Neural cell (in vitro differentiated cells): ENCODE data around the gene EBF3. TPM values are rescaled to one million over a fixed set of nuclear protein-coding genes. Genes with fewer than 3 reads are reported as not detected.

Source experiments
- H2AFZ ChIP-seq: fragments of 200-600, 300-800 bp; sonication (generic), shearing (Covaris generic); 2 replicates; pipeline ENCODE4 v1.6.0; 2014; ENCODE audit warnings: low read depth, mild to moderate bottlenecking, antibody characterized with exemption, low read length, moderate library complexity
- H3F3A ChIP-seq: fragments of 200-600 bp; shearing (Covaris generic); 2 replicates; pipeline ENCODE4 v1.6.1; 2016; ENCODE audit warnings: mild to moderate bottlenecking, moderate library complexity, mixed read lengths, antibody characterized with exemption, low read length; ENCODE audit not compliant: insufficient read depth, poor library complexity, severe bottlenecking
- H3K27ac ChIP-seq: fragments of 200-600, 300-800 bp; sonication (generic), shearing (Covaris generic); 2 replicates; pipeline ENCODE4 v1.5.1; 2014; ENCODE audit warnings: mild to moderate bottlenecking, low read length, moderate library complexity
- H3K27me3 ChIP-seq: fragments of 300-800, 200-600 bp; sonication (generic), shearing (Covaris generic); 2 replicates; pipeline ENCODE4 v1.6.0; 2014; ENCODE audit warnings: mild to moderate bottlenecking, low read depth, low read length, moderate library complexity; ENCODE audit not compliant: insufficient read depth
- H3K36me3 ChIP-seq: fragments of 300-800, 200-600 bp; sonication (generic), shearing (Covaris generic); 2 replicates; pipeline ENCODE4 v1.5.1; 2014; ENCODE audit warnings: mild to moderate bottlenecking, antibody characterized with exemption, low read length, moderate library complexity; ENCODE audit not compliant: insufficient read depth
- H3K4me2 ChIP-seq: fragments of 300-800, 200-600 bp; sonication (generic), shearing (Covaris generic); 2 replicates; pipeline ENCODE4 v1.6.0; 2014; ENCODE audit warnings: mild to moderate bottlenecking, low read length
- H3K4me3 ChIP-seq: fragments of 300-800, 200-600 bp; sonication (generic), shearing (Covaris generic); 2 replicates; pipeline ENCODE4 v1.5.1; 2014; ENCODE audit warnings: mild to moderate bottlenecking, low read length, moderate library complexity
- H3K79me2 ChIP-seq: fragments of 200-600 bp; shearing (Covaris generic); replicated peaks from 2 replicates; pipeline ENCODE4 v1.6.0; 2014; ENCODE audit warnings: mild to moderate bottlenecking, low read length, moderate library complexity; ENCODE audit not compliant: insufficient read depth
- H3K9ac ChIP-seq: fragments of 300-800, 200-600 bp; sonication (generic), shearing (Covaris generic); 2 replicates; pipeline ENCODE4 v1.6.1; 2016; ENCODE audit warnings: mild to moderate bottlenecking, low read length, mixed read lengths
- H3K9me2 ChIP-seq: fragments of 200-600 bp; shearing (Covaris generic); 2 replicates; pipeline ENCODE4 v1.6.1; 2016; ENCODE audit warnings: mild to moderate bottlenecking, low read length, mixed read lengths; ENCODE audit not compliant: insufficient read depth
- H3K9me3 ChIP-seq: fragments of 200-600, 300-800 bp; sonication (generic), shearing (Covaris generic); 2 replicates; pipeline ENCODE4 v1.6.1; 2016; ENCODE audit warnings: mild to moderate bottlenecking, mixed run types, low read length, moderate library complexity, mixed read lengths
- H4K20me1 ChIP-seq: fragments of 200-600 bp; shearing (Covaris generic); 2 replicates; pipeline ENCODE4 v1.6.1; 2016; ENCODE audit warnings: mild to moderate bottlenecking, mixed run types; ENCODE audit not compliant: insufficient read depth
- CTCF ChIP-seq: fragments of 450-650 bp; IDR thresholded peaks from 2 replicates; pipeline ENCODE4 v1.5.1; 2014; ENCODE audit warnings: antibody characterized with exemption, mild to moderate bottlenecking, moderate library complexity; ENCODE audit not compliant: poor library complexity, severe bottlenecking
- EP300 ChIP-seq: fragments of 450-650 bp; conservative IDR thresholded peaks from 2 replicates; pipeline ENCODE4 v1.6.1; 2014; ENCODE audit warnings: antibody characterized with exemption, mild to moderate bottlenecking, moderate library complexity; ENCODE audit not compliant: poor library complexity, severe bottlenecking
- EZH2 ChIP-seq: fragments of 200-600, 300-800 bp; shearing (Covaris generic), sonication (generic); IDR thresholded peaks from 2 replicates; pipeline ENCODE4 v1.6.1; 2014; ENCODE audit warnings: antibody characterized with exemption, low read length, borderline replicate concordance, mild to moderate bottlenecking; ENCODE audit not compliant: insufficient read depth, poor library complexity, severe bottlenecking
- MXI1 ChIP-seq: fragments of 450-650 bp; conservative IDR thresholded peaks from 2 replicates; pipeline ENCODE4 v1.6.1; 2014; ENCODE audit warnings: antibody characterized with exemption, mild to moderate bottlenecking; ENCODE audit not compliant: poor library complexity, severe bottlenecking
- POLR2AphosphoS5 ChIP-seq: IDR thresholded peaks from 2 replicates; pipeline ENCODE4 v1.6.1; 2012
- RAD21 ChIP-seq: fragments of 450-650 bp; conservative IDR thresholded peaks from 2 replicates; pipeline ENCODE4 v1.6.1; 2014; ENCODE audit warnings: antibody characterized with exemption, mild to moderate bottlenecking, moderate library complexity
- REST ChIP-seq: IDR thresholded peaks from 2 replicates; pipeline ENCODE4 v1.6.1; 2012; ENCODE audit warnings: borderline replicate concordance
- SMC3 ChIP-seq: fragments of 450-650 bp; conservative IDR thresholded peaks from 2 replicates; pipeline ENCODE4 v1.6.1; 2014; ENCODE audit warnings: antibody characterized with exemption, mild to moderate bottlenecking, moderate library complexity; ENCODE audit not compliant: poor library complexity
- TAF1 ChIP-seq: IDR thresholded peaks from 2 replicates; pipeline ENCODE4 v1.6.1; 2012; ENCODE audit warnings: low read depth
- polyA plus RNA-seq: library from polyadenylated mRNA; depleted of rRNA; stranded (reverse); fragments of >200 nt; gene quantifications from 2 replicates; pipeline ENCODE4 v1.2.3, GENCODE V29; 2014

EBF3 gene
- polyA plus RNA-seq, 1 donor from 2014 or later, result 0.38 TPM

- Histone ChIP-seq H3K9ac (no peak overlapping the region), H3K79me2 (no peaks in the 10 kb centered on the region), H3K9me3 (no peaks in the 10 kb centered on the region), H4K20me1 (no peaks in the 10 kb centered on the region), H3K36me3 (no peaks in the 10 kb centered on the region), H3F3A (no peaks in the 10 kb centered on the region), H2AFZ (no peak overlapping the region), H3K9me2 (no peaks in the 10 kb centered on the region), H3K4me3 (no peak overlapping the region), H3K4me2 (no peak overlapping the region), H3K27ac (no peak overlapping the region), H3K27me3 (no peaks in the 10 kb centered on the region)
- no peak for TF ChIP-seq EP300
- no peak for TF ChIP-seq TAF1
- TF ChIP-seq REST, result no peak
- no peak for TF ChIP-seq CTCF
- TF ChIP-seq MXI1, result no peak
- TF ChIP-seq SMC3, result no peak
- no peak for TF ChIP-seq RAD21
- no peak for TF ChIP-seq POLR2AphosphoS5
- no peak for TF ChIP-seq EZH2
Observed at GRCh38 chr10:129869596-129870473, 94.2 kb downstream of the EBF3 start.

GRCh38 chr10:129868449-129869035 lies 95.5 kb downstream of the EBF3 start:
- Histone ChIP-seq H3K9me2 (no peaks in the 10 kb centered on the region), H2AFZ (no peak overlapping the region), H3F3A (no peaks in the 10 kb centered on the region), H3K9me3 (no peaks in the 10 kb centered on the region), H3K4me2 (no peak overlapping the region), H3K4me3 (no peak overlapping the region), H3K79me2 (no peaks in the 10 kb centered on the region), H4K20me1 (no peaks in the 10 kb centered on the region), H3K9ac (no peak overlapping the region), H3K27me3 (no peaks in the 10 kb centered on the region), H3K27ac (no peak overlapping the region), H3K36me3 (no peaks in the 10 kb centered on the region)
- TF ChIP-seq REST (no peak), POLR2AphosphoS5 (no peak), MXI1 (no peak), RAD21 (no peak), SMC3 (no peak), EP300 (no peak), TAF1 (no peak), EZH2 (no peak), CTCF (no peak)
